Common myeloid progenitor, CD34-positive (primary cell): ENCODE measurements around the gene SLC22A23.
A peak's percentile ranks its signal among the peaks of the same experiment; 100 is the strongest.

Experiments used
- CTCF ChIA-PET: fragments of 350-600 bp; sonication (Branson Sonifier 250); formaldehyde crosslinking; loops from one replicate; lab custom pipeline; 2021; ENCODE audit warnings: antibody characterized with exemption; lab: Charles Lee
- POLR2A ChIA-PET: fragments of 350-600 bp; sonication (Branson Sonifier 250); formaldehyde crosslinking; loops from one replicate; lab custom pipeline; 2021; ENCODE audit warnings: antibody characterized with exemption; lab: Charles Lee
- DNase-seq, 3 donors: peaks; one replicate each; pipeline versions ENCODE4 v3.0.0 to v3.0.0-alpha.2; 2013
- H3K27ac ChIP-seq, 2 experiments: 1 replicate in 1 of 2; 2 replicates in 1 of 2; pipeline ENCODE4 v1.7.0; 2013; ENCODE audit warnings: inconsistent platforms in 2 of 2, low read length in 2 of 2, mild to moderate bottlenecking in 2 of 2, low read depth in 1 of 2, moderate library complexity in 1 of 2; ENCODE audit not compliant: severe bottlenecking in 2 of 2, insufficient read depth in 1 of 2, poor library complexity in 1 of 2
- H3K27me3 ChIP-seq, 5 experiments: replicated peaks in 2 of 5; 1 replicate in 3 of 5; 2 replicates in 2 of 5; pipeline versions ENCODE4 v1.6.1 to v1.7.0; 2013; ENCODE audit warnings: low read length in 4 of 5, mild to moderate bottlenecking in 2 of 5, moderate library complexity in 2 of 5, inconsistent platforms in 1 of 5; ENCODE audit not compliant: insufficient read depth in 5 of 5, control insufficient read depth in 4 of 5
- H3K36me3 ChIP-seq, 4 experiments: 1 replicate in 2 of 4; 2 replicates in 2 of 4; pipeline versions ENCODE4 v1.6.1 to v1.7.0; 2013; ENCODE audit warnings: low read length in 3 of 4, control low read depth in 1 of 4, mild to moderate bottlenecking in 1 of 4; ENCODE audit not compliant: control insufficient read depth in 4 of 4, insufficient read depth in 4 of 4
- H3K4me1 ChIP-seq, 4 experiments: 1 replicate in 3 of 4; 2 replicates in 1 of 4; pipeline versions ENCODE4 v1.6.1 to v1.7.1; 2013; ENCODE audit warnings: low read length in 3 of 4, mild to moderate bottlenecking in 3 of 4, control low read depth in 1 of 4, inconsistent platforms in 1 of 4, moderate library complexity in 1 of 4; ENCODE audit not compliant: control insufficient read depth in 4 of 4, insufficient read depth in 4 of 4; ENCODE audit errors: control extremely low read depth in 1 of 4
- H3K4me3 ChIP-seq, 7 experiments: 1 replicate in 4 of 7; 2 replicates in 3 of 7; pipeline versions ENCODE4 v1.5.1 to v1.7.0; 2013; ENCODE audit warnings: mild to moderate bottlenecking in 7 of 7, low read length in 6 of 7, moderate library complexity in 6 of 7, inconsistent platforms in 2 of 7, low read depth in 2 of 7, control low read depth in 1 of 7; ENCODE audit not compliant: insufficient read depth in 4 of 7, control insufficient read depth in 1 of 7; ENCODE audit errors: extremely low read depth in 1 of 7
- H3K9me3 ChIP-seq, 5 experiments: 1 replicate in 4 of 5; 2 replicates in 1 of 5; pipeline versions ENCODE4 v1.6.1 to v1.7.1; 2013; ENCODE audit warnings: low read length in 4 of 5, mild to moderate bottlenecking in 2 of 5, inconsistent platforms in 1 of 5, low read depth in 1 of 5, moderate library complexity in 1 of 5; ENCODE audit not compliant: control insufficient read depth in 4 of 5, insufficient read depth in 2 of 5; ENCODE audit errors: control extremely low read depth in 1 of 5
- WGBS: methylation state at CpG from one replicate; pipeline ENCODE4 v1.1.5; 2013; ENCODE audit not compliant: insufficient coverage; 5-methylcytosine and 5-hydroxymethylcytosine counted together

SLC22A23 gene

GRCh38 chr6:3340358-3340802 lies 116.5 kb downstream of the SLC22A23 start:
- Histone ChIP-seq H3K27me3 (no peaks in the 10 kb centered on the region), H3K4me3 (no peak overlapping the region), H3K27ac (no peak overlapping the region), H3K9me3 (no peaks in the 10 kb centered on the region), H3K36me3 (no peaks in the 10 kb centered on the region), H3K4me1 (peaks cover 1 to 22% (median 10%) of the 10 kb centered on the region in 4 experiments)
- POLR2A ChIA-PET, result no interaction called here
- no peak for DNase-seq
- CTCF ChIA-PET, result no interaction called here
- 94% methylated on average over 12 of the region's 12 CpGs for WGBS

GRCh38 chr6:3339811-3340210 lies 117.0 kb downstream of the SLC22A23 start:
- Histone ChIP-seq H3K4me1 (peaks cover 1 to 22% (median 10%) of the 10 kb centered on the region in 4 experiments), H3K27me3 (no peaks in the 10 kb centered on the region), H3K36me3 (no peaks in the 10 kb centered on the region), H3K27ac (no peak overlapping the region), H3K9me3 (no peaks in the 10 kb centered on the region), H3K4me3 (no peak overlapping the region)
- 100% methylated on average over 3 of the region's 5 CpGs for WGBS
- CTCF ChIA-PET, result no interaction called here
- POLR2A ChIA-PET, result no interaction called here
- no peak for DNase-seq

- POLR2A ChIA-PET, result no interaction called here
- no peaks in the 10 kb centered on the region for H3K27me3 ChIP-seq
Measured at GRCh38 chr6:3337521-3338350, 119.1 kb downstream of the SLC22A23 start.

GRCh38 chr6:3336859-3337515 lies 119.9 kb downstream of the SLC22A23 start:
- POLR2A ChIA-PET, result no interaction called here
- H3K4me1 ChIP-seq, result peaks cover 1 to 22% (median 10%) of the 10 kb centered on the region in 4 experiments
- CTCF ChIA-PET, result interaction anchor here (1.2 to 1.8 kb wide), 3 partner anchors 9 to 85 kb away, joined by 3 to 5 read pairs (median 5); no protein-coding TSS in a partner anchor
- H3K27me3 ChIP-seq, result no peaks in the 10 kb centered on the region
- no peaks in the 10 kb centered on the region for H3K36me3 ChIP-seq
- no peaks in the 10 kb centered on the region for H3K9me3 ChIP-seq
- 98% methylated on average over 5 of the region's 5 CpGs for WGBS
- no peak for DNase-seq
- no peak overlapping the region for H3K4me3 ChIP-seq
- no peak overlapping the region for H3K27ac ChIP-seq

More at GRCh38 chr6:3337521-3338350, 119.1 kb downstream of the SLC22A23 start:
- H3K9me3 ChIP-seq, result no peaks in the 10 kb centered on the region
- CTCF ChIA-PET, result interaction anchor here (1.2 to 1.8 kb wide), 2 partner anchors 10 to 13 kb away, joined by 3 to 5 read pairs; no protein-coding TSS in a partner anchor
- WGBS, result 93% methylated on average over 9 of the region's 15 CpGs
- no peaks in the 10 kb centered on the region for H3K36me3 ChIP-seq
- peak; percentile 26 to 34 (median 28) for DNase-seq
- peak overlapping the region in 1 of 2 experiments; percentile 17 for H3K27ac ChIP-seq
- no peak overlapping the region for H3K4me3 ChIP-seq
- peaks cover 1 to 22% (median 10%) of the 10 kb centered on the region in 4 experiments for H3K4me1 ChIP-seq

- WGBS, result 53% methylated on average over 8 of the region's 11 CpGs
- Histone ChIP-seq H3K4me1 (peaks cover 1 to 22% (median 10%) of the 10 kb centered on the region in 4 experiments), H3K27me3 (no peaks in the 10 kb centered on the region), H3K9me3 (no peaks in the 10 kb centered on the region), H3K4me3 (peak overlapping the region in 1 of 7 experiments; percentile 4), H3K27ac (no peak overlapping the region), H3K36me3 (no peaks in the 10 kb centered on the region)
- CTCF ChIA-PET, result interaction anchor here (0.6 to 1.7 kb wide), 3 partner anchors 8 to 491 kb away, joined by 3 to 5 read pairs (median 3); no protein-coding TSS in a partner anchor
- POLR2A ChIA-PET, result no interaction called here
- peak in 1 of 3 donors; percentile 21 for DNase-seq
Measured at GRCh38 chr6:3336066-3336786, 120.6 kb downstream of the SLC22A23 start.

- Histone ChIP-seq H3K9me3 (no peaks in the 10 kb centered on the region), H3K27me3 (no peaks in the 10 kb centered on the region), H3K36me3 (no peaks in the 10 kb centered on the region), H3K4me1 (peaks cover 1 to 22% (median 10%) of the 10 kb centered on the region in 4 experiments), H3K4me3 (no peak overlapping the region), H3K27ac (no peak overlapping the region)
- WGBS, result 100% methylated on average over 6 of the region's 6 CpGs
- ChIA-PET CTCF (interaction anchor here (0.6 kb wide), 1 partner anchor 492 kb away, joined by 3 read pairs; no protein-coding TSS in a partner anchor), POLR2A (no interaction called here)
- DNase-seq, result no peak
Measured at GRCh38 chr6:3335169-3335568, 121.7 kb downstream of the SLC22A23 start.
